WTC11 (cell line): Measurements from ENCODE around the gene LOXL4. TPM values are rescaled to one million over a fixed set of nuclear protein-coding genes. Genes with fewer than 3 reads are reported as not detected.
A peak's percentile ranks its signal among the peaks of the same experiment; 100 is the strongest.

Experiments used
- ATAC-seq: fragments of 200-7000 bp; cut with Tn5 transposase; 2 replicates; pipeline ENCODE4 v1.10.0; 2021; ENCODE audit warnings: mild to moderate bottlenecking, moderate library complexity
- CTCF ChIA-PET: fragments of 300-600 bp; sonication (Branson Sonifier 250); formaldehyde crosslinking; loops from one replicate; lab custom pipeline; 2021; ENCODE audit warnings: antibody characterized with exemption; lab: Charles Lee
- POLR2A ChIA-PET: fragments of 350-600 bp; sonication (Branson Sonifier 250); formaldehyde crosslinking; loops from one replicate; lab custom pipeline; 2021; ENCODE audit warnings: antibody characterized with exemption; lab: Charles Lee
- DNase-seq: peaks from one replicate; pipeline ENCODE4 v3.0.0; 2021; ENCODE audit warnings: low spot score
- H3K27ac Mint-ChIP-seq: 2 replicates; pipeline ENCODE4 v1.8.0; 2021; ENCODE audit warnings: mixed read lengths
- H3K27me3 Mint-ChIP-seq: 2 replicates; pipeline ENCODE4 v1.8.0; 2021; ENCODE audit warnings: low read depth, mild to moderate bottlenecking, moderate library complexity, mixed read lengths
- H3K36me3 Mint-ChIP-seq: 2 replicates; pipeline ENCODE4 v1.8.0; 2021; ENCODE audit warnings: mixed read lengths
- H3K4me1 Mint-ChIP-seq: 2 replicates; pipeline ENCODE4 v1.8.0; 2022; ENCODE audit warnings: mixed read lengths
- H3K4me3 Mint-ChIP-seq: 2 replicates; pipeline ENCODE4 v1.8.0; 2021; ENCODE audit warnings: mild to moderate bottlenecking, moderate library complexity, mixed read lengths
- H3K9me3 Mint-ChIP-seq: 2 replicates; pipeline ENCODE4 v1.8.0; 2021; ENCODE audit warnings: mixed read lengths
- CREM ChIP-seq: sonication (generic); formaldehyde crosslinking; IDR thresholded peaks from 2 replicates; pipeline ENCODE4 v1.8.1; 2022; ENCODE audit warnings: mild to moderate bottlenecking, missing genetic modification reagents, moderate library complexity
- EMX1 ChIP-seq: fragments of 250-450 bp; sonication (Bioruptor Pico); IDR thresholded peaks from 2 replicates; pipeline ENCODE4 v1.8.0; 2021; ENCODE audit warnings: mild to moderate bottlenecking
- ESRRA ChIP-seq: sonication (generic); formaldehyde crosslinking; IDR thresholded peaks from 2 replicates; pipeline ENCODE4 v1.8.1; 2022; ENCODE audit warnings: mild to moderate bottlenecking, missing genetic modification reagents, borderline replicate concordance
- JAZF1 ChIP-seq: fragments of 250-450 bp; sonication (Bioruptor Pico); IDR thresholded peaks from 2 replicates; pipeline ENCODE4 v1.9.0; 2021; ENCODE audit warnings: moderate library complexity, mild to moderate bottlenecking, inconsistent platforms
- NFATC4 ChIP-seq: fragments of 250-450 bp; sonication (Bioruptor Pico); IDR thresholded peaks from 2 replicates; pipeline ENCODE4 v1.9.0; 2021; ENCODE audit warnings: mild to moderate bottlenecking
- PRRX2 ChIP-seq: fragments of 250-450 bp; sonication (Bioruptor Pico); IDR thresholded peaks from 2 replicates; pipeline ENCODE4 v1.8.0; 2021; ENCODE audit warnings: mild to moderate bottlenecking
- RELA ChIP-seq: sonication (generic); formaldehyde crosslinking; IDR thresholded peaks from 2 replicates; pipeline ENCODE4 v1.8.1; 2022; ENCODE audit warnings: missing genetic modification reagents, mild to moderate bottlenecking, borderline replicate concordance
- TP53 ChIP-seq: sonication (generic); formaldehyde crosslinking; IDR thresholded peaks from 2 replicates; pipeline ENCODE4 v1.8.1; 2023; ENCODE audit warnings: mild to moderate bottlenecking, missing genetic modification reagents
- ZNF219 ChIP-seq: sonication (generic); formaldehyde crosslinking; IDR thresholded peaks from 2 replicates; pipeline ENCODE4 v1.8.0; 2023; ENCODE audit warnings: missing genetic modification reagents, mild to moderate bottlenecking, borderline replicate concordance
- ZNF317 ChIP-seq: sonication (generic); formaldehyde crosslinking; IDR thresholded peaks from 2 replicates; pipeline ENCODE4 v1.8.1; 2023; ENCODE audit warnings: low read depth, mild to moderate bottlenecking, moderate library complexity, missing genetic modification reagents, borderline replicate concordance
- total RNA-seq: library from RNA; stranded (reverse); gene quantifications from 3 replicates; pipeline ENCODE4 v1.2.3, GENCODE V29; 2021
- TF ChIP-seq, protein P1 (sequence below): fragments of 250-450 bp; sonication (Bioruptor Pico); IDR thresholded peaks from 2 replicates; pipeline ENCODE4 v1.9.0; 2021; ENCODE audit warnings: mild to moderate bottlenecking, borderline replicate concordance
- TF ChIP-seq, protein P2 (sequence below): sonication (generic); formaldehyde crosslinking; IDR thresholded peaks from 2 replicates; pipeline ENCODE4 v1.8.0; 2023; ENCODE audit warnings: mild to moderate bottlenecking, missing genetic modification reagents
- TF ChIP-seq, protein P3 (sequence below): fragments of 200-600 bp; IDR thresholded peaks from 2 replicates; pipeline ENCODE4 v1.8.0; 2022; ENCODE audit warnings: antibody characterized with exemption
- TF ChIP-seq, protein P4 (sequence below): fragments of 250-450 bp; sonication (Bioruptor Pico); IDR thresholded peaks from 2 replicates; pipeline ENCODE4 v1.9.0; 2021; ENCODE audit warnings: moderate library complexity, mild to moderate bottlenecking, inconsistent platforms, borderline replicate concordance
- TF ChIP-seq, protein P5 (sequence below): sonication (generic); formaldehyde crosslinking; IDR thresholded peaks from 2 replicates; pipeline ENCODE4 v1.8.1; 2023; ENCODE audit warnings: mild to moderate bottlenecking, missing genetic modification reagents, borderline replicate concordance

The LOXL4 gene
- total RNA-seq, 1 experiment from 2014 or later, result 0.35 TPM

DNA sequence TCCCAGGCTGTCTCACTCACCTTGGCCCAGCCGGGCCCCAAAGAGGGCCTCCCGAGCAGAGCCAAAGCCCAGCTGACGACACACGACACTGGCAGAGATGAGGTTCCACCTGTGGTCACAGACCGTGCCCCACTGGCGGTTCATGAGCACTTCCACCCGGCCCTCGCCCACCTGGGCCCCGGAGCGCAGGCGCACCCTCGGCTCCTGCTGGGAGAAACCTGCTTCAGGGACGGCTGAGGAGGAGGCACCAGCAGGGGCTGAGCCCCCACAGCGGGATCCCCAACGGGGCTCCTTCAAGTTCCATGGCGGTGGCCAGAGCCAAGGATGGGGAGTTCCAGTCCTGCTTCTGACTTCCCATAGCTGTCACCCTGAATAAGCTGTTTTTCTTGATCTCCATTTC lies 10.0 kb downstream of the LOXL4 start:
- Mint-ChIP-seq H3K4me3 (no peak overlapping the region), H3K4me1 (no peaks in the 10 kb centered on the region), H3K27me3 (no peaks in the 10 kb centered on the region), H3K27ac (no peak overlapping the region), H3K9me3 (no peaks in the 10 kb centered on the region), H3K36me3 (no peaks in the 10 kb centered on the region)
- ATAC-seq (no peak), DNase-seq (no peak)
- TF ChIP-seq RELA (no peak), EMX1 (CRISPR knock-in tag) (no peak), ESRRA (CRISPR knock-in tag) (no peak), CREM (CRISPR knock-in tag) (no peak), JAZF1 (no peak)
- TF ChIP-seq, protein P1, sequence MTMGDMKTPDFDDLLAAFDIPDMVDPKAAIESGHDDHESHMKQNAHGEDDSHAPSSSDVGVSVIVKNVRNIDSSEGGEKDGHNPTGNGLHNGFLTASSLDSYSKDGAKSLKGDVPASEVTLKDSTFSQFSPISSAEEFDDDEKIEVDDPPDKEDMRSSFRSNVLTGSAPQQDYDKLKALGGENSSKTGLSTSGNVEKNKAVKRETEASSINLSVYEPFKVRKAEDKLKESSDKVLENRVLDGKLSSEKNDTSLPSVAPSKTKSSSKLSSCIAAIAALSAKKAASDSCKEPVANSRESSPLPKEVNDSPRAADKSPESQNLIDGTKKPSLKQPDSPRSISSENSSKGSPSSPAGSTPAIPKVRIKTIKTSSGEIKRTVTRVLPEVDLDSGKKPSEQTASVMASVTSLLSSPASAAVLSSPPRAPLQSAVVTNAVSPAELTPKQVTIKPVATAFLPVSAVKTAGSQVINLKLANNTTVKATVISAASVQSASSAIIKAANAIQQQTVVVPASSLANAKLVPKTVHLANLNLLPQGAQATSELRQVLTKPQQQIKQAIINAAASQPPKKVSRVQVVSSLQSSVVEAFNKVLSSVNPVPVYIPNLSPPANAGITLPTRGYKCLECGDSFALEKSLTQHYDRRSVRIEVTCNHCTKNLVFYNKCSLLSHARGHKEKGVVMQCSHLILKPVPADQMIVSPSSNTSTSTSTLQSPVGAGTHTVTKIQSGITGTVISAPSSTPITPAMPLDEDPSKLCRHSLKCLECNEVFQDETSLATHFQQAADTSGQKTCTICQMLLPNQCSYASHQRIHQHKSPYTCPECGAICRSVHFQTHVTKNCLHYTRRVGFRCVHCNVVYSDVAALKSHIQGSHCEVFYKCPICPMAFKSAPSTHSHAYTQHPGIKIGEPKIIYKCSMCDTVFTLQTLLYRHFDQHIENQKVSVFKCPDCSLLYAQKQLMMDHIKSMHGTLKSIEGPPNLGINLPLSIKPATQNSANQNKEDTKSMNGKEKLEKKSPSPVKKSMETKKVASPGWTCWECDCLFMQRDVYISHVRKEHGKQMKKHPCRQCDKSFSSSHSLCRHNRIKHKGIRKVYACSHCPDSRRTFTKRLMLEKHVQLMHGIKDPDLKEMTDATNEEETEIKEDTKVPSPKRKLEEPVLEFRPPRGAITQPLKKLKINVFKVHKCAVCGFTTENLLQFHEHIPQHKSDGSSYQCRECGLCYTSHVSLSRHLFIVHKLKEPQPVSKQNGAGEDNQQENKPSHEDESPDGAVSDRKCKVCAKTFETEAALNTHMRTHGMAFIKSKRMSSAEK (CRISPR knock-in tag), result no peak
- TF ChIP-seq, protein P2, sequence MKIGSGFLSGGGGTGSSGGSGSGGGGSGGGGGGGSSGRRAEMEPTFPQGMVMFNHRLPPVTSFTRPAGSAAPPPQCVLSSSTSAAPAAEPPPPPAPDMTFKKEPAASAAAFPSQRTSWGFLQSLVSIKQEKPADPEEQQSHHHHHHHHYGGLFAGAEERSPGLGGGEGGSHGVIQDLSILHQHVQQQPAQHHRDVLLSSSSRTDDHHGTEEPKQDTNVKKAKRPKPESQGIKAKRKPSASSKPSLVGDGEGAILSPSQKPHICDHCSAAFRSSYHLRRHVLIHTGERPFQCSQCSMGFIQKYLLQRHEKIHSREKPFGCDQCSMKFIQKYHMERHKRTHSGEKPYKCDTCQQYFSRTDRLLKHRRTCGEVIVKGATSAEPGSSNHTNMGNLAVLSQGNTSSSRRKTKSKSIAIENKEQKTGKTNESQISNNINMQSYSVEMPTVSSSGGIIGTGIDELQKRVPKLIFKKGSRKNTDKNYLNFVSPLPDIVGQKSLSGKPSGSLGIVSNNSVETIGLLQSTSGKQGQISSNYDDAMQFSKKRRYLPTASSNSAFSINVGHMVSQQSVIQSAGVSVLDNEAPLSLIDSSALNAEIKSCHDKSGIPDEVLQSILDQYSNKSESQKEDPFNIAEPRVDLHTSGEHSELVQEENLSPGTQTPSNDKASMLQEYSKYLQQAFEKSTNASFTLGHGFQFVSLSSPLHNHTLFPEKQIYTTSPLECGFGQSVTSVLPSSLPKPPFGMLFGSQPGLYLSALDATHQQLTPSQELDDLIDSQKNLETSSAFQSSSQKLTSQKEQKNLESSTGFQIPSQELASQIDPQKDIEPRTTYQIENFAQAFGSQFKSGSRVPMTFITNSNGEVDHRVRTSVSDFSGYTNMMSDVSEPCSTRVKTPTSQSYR, result no peak
- POLR2A ChIA-PET, result no interaction called here
- CTCF ChIA-PET, result no interaction called here

DNA sequence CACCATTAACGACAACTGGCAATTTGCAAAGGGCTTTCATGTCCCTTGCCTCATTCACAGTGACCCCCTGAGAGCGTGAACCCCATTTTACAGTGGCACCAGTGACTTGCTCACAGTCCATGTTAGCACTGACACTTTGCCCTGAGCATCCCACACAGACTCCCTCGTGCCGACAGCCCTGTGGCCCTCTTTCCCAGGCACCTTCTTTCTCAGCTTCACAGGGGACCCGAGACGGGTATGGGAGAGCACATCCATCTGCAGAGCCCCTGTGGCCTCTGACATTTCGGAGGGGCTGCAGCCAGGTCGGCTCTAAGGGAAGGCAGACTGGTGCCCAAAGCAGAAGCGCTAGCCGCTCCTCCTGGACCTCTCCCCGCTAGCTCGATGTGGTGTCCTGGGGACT lies 10.8 kb downstream of the LOXL4 start:
- H3K27me3 Mint-ChIP-seq, result no peaks in the 10 kb centered on the region
- no peaks in the 10 kb centered on the region for H3K9me3 Mint-ChIP-seq
- ChIA-PET CTCF (interaction anchor here (1.8 kb wide), 1 partner anchor 53 kb away, joined by 7 read pairs; no protein-coding TSS in a partner anchor), POLR2A (no interaction called here)
- H3K27ac Mint-ChIP-seq, result peak overlapping the region; percentile 66
- no peak overlapping the region for H3K4me3 Mint-ChIP-seq
- ATAC-seq (no peak), DNase-seq (no peak)
- TF ChIP-seq PRRX2 (CRISPR knock-in tag) (no peak), ZNF317 (CRISPR knock-in tag) (no peak), NFATC4 (CRISPR knock-in tag) (no peak), ZNF219 (CRISPR knock-in tag) (no peak), TP53 (CRISPR knock-in tag) (no peak)
- TF ChIP-seq, protein P3, sequence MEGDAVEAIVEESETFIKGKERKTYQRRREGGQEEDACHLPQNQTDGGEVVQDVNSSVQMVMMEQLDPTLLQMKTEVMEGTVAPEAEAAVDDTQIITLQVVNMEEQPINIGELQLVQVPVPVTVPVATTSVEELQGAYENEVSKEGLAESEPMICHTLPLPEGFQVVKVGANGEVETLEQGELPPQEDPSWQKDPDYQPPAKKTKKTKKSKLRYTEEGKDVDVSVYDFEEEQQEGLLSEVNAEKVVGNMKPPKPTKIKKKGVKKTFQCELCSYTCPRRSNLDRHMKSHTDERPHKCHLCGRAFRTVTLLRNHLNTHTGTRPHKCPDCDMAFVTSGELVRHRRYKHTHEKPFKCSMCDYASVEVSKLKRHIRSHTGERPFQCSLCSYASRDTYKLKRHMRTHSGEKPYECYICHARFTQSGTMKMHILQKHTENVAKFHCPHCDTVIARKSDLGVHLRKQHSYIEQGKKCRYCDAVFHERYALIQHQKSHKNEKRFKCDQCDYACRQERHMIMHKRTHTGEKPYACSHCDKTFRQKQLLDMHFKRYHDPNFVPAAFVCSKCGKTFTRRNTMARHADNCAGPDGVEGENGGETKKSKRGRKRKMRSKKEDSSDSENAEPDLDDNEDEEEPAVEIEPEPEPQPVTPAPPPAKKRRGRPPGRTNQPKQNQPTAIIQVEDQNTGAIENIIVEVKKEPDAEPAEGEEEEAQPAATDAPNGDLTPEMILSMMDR, result no peak
- TF ChIP-seq, protein P4, sequence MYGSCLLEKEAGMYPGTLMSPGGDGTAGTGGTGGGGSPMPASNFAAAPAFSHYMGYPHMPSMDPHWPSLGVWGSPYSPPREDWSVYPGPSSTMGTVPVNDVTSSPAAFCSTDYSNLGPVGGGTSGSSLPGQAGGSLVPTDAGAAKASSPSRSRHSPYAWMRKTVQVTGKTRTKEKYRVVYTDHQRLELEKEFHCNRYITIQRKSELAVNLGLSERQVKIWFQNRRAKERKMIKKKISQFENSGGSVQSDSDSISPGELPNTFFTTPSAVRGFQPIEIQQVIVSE (CRISPR knock-in tag), result no peak
- TF ChIP-seq, protein P5, sequence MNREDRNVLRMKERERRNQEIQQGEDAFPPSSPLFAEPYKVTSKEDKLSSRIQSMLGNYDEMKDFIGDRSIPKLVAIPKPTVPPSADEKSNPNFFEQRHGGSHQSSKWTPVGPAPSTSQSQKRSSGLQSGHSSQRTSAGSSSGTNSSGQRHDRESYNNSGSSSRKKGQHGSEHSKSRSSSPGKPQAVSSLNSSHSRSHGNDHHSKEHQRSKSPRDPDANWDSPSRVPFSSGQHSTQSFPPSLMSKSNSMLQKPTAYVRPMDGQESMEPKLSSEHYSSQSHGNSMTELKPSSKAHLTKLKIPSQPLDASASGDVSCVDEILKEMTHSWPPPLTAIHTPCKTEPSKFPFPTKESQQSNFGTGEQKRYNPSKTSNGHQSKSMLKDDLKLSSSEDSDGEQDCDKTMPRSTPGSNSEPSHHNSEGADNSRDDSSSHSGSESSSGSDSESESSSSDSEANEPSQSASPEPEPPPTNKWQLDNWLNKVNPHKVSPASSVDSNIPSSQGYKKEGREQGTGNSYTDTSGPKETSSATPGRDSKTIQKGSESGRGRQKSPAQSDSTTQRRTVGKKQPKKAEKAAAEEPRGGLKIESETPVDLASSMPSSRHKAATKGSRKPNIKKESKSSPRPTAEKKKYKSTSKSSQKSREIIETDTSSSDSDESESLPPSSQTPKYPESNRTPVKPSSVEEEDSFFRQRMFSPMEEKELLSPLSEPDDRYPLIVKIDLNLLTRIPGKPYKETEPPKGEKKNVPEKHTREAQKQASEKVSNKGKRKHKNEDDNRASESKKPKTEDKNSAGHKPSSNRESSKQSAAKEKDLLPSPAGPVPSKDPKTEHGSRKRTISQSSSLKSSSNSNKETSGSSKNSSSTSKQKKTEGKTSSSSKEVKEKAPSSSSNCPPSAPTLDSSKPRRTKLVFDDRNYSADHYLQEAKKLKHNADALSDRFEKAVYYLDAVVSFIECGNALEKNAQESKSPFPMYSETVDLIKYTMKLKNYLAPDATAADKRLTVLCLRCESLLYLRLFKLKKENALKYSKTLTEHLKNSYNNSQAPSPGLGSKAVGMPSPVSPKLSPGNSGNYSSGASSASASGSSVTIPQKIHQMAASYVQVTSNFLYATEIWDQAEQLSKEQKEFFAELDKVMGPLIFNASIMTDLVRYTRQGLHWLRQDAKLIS (CRISPR knock-in tag), result no peak
- H3K36me3 Mint-ChIP-seq, result no peaks in the 10 kb centered on the region
- peaks cover under 1% of the 10 kb centered on the region for H3K4me1 Mint-ChIP-seq
